Activated gamma-delta T cell treated with anti-CD3 and anti-CD28 coated beads, Interleukin-2, amount 50 U/mL, for 16 hours (primary cell): ENCODE measurements around the gene FIG4.
"Not testable (repeated sequence)": the region's sequence is repeated elsewhere in the genome, so short reads cannot be mapped to it uniquely, and the experiment has no call there.

Experiments
- DNase-seq: peaks from one replicate; pipeline ENCODE4 v3.0.0-alpha.2; 2020; ENCODE audit warnings: low read depth

FIG4 gene

DNA sequence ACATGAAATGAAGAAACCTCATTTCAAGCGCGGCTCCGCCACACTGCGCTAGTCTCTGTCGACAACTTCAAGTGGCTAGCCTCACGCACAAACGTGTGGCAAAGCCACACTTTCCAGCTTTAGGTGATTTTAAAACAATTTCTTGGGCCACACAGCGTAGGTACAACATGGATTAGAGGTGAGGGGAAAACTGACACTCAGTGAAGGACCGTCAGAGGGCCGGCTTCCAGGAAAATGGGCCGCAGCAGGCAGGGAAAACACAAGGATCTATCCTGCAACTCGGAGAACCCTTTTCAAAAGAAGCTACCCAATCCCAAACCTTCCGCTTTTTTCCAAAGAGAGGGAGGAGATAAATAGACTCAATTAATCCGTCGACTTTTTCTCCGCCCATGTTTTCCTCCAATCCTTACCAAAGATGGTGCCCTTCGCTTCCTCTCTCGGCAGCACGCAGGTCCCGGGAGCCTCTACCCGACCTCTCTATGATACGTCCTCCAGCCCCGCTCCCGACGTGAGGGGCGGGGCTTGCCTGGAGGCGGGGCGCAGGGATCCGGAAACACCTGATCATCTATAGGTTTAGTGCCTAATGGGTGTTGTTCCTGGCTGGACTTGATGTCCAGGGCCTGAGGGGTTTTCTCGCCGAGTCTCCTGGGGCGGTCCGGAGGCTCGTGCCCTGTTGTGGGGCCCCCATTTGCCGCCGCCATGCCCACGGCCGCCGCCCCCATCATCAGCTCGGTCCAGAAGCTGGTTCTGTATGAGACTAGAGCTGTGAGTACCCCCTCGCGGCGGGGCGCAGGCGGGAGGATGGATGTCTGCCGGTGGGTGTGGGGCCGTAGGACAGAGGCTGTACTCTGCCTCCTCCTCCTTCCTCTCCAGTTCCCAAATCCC, at the start of gene FIG4, which contains the start of gene AK9:
Gene FIG4, plus strand, starts transcription at position 560 of the 885 bp plus-strand sequence. Its CDS starts 140 bp downstream, at position 700.
Gene AK9, minus strand, starts transcription at position 466 of the 885 bp plus-strand sequence. CDS start 15,457 bp downstream, outside the sequence.
- peak; percentile 80 for DNase-seq

GRCh38 chr6:109644131-109644530, 47.0 kb upstream of the FIG4 start:
- DNase-seq = no peak

GRCh38 chr6:109653264-109653663, 37.8 kb upstream of the FIG4 start:
- no peak for DNase-seq

DNA sequence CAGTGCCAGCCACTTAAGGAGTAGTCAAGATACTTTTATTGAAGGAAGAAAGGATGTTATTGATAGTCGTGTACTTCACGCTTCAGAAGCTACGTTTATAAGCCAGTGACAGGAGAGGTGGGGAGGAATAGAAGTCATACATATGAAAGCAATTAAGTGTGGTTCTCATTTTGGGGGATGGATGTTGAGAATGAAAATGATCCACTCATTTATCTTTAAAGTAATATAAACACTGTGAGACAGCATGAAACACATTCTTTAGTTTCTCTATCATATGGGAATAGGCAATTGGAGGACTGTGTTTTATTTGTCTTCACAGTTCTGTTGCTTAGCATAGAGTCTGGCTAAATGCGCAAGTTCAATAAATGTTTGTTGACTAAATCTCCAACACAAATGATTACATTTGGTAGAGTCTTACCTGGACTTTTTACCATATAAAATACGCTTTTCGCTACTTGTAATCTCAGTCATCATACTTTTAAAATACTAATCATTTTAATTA, 35.3 kb upstream of the FIG4 start:
- no peak for DNase-seq

- no peak for DNase-seq
These were observed 30.4 kb upstream of the FIG4 start for GRCh38 chr6:109660526-109661320.

- DNase-seq = no peak
These were observed 28.9 kb upstream of the FIG4 start for GRCh38 chr6:109662192-109662591.

- no peak for DNase-seq
These were observed 21.3 kb upstream of the FIG4 start for GRCh38 chr6:109669811-109670210.

- no peak for DNase-seq
These were observed 19.4 kb upstream of the FIG4 start for GRCh38 chr6:109671733-109672132.

- DNase-seq = no peak
These were observed 18.9 kb upstream of the FIG4 start for GRCh38 chr6:109672175-109672574.

GRCh38 chr6:109672839-109673238, 18.3 kb upstream of the FIG4 start:
- DNase-seq = no peak

DNA sequence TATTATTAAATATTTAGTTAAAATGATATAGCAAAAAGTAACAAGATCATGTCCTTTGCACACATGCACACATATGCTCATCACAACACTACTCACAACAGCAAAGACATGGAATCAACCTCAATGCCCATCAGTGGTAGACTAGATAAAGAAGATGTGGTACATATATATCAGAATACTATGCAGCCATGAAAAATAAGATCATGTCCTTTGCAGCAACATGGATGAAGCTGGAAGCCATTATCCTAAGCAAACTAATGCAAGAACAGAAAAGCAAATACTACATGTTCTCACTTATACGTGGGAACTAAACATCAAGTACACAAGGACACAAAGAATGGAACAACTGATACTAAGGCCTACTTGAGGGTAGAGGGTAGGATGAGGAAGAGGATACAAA, 14.4 kb upstream of the FIG4 start:
- DNase-seq = no peak

DNA sequence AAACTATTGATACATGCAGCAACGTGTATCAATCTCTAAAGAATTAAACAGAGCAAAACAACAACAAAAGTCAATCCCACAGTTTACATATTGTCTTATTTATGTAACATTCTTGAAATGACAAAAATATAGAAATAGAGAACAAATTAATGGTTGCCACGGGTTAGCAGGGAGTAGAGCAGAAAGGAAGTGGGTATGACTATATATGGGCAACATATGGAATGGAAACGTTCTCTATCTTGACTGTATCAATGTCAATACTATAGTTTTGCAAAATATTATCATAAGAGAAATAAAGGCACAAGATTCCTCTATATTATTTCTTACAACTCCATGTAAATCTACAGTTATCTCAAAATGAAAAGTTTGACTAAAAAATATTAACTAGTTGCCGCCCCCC, 12.9 kb upstream of the FIG4 start:
- DNase-seq = no peak

DNA sequence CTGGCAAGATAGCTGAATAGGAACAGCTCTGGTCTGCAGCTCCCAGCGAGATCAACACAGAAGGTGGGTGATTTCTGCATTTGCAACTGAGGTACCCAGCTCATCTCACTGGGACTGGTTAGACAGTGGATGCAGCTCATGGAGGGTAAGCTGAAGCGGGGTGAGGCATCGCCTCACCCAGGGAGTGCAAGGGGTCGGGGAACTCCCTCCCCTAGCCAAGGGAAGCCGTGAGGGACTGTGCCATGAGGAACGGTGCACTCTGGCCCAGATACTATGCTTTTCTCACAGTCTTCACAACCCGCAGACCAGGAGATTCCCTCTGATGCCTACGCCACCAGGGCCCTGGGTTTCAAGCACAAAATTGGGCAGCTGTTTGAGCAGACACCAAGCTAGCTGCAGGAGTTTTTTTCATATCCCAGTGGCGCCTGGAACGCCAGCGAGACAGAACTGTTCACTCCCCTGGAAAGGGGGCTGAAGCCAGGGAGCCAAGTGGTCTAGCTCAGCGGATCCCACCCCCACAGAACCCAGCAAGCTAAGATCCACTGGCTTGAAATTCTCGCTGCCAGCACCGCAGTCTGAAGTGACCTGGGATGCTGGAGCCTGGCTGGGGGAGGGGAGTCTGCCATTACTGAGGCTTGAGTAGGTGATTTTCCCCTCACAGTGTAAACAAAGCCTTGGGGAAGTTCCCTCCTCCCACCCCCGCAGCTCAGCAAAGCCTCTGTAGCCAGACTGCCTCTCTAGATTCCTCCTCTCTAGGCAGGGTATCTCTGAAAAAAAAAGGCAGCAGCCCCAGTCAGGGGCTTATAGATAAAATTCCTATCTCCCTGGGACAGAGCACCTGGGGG, 12.2 kb upstream of the FIG4 start:
- DNase-seq = not testable (repeated sequence)

DNA sequence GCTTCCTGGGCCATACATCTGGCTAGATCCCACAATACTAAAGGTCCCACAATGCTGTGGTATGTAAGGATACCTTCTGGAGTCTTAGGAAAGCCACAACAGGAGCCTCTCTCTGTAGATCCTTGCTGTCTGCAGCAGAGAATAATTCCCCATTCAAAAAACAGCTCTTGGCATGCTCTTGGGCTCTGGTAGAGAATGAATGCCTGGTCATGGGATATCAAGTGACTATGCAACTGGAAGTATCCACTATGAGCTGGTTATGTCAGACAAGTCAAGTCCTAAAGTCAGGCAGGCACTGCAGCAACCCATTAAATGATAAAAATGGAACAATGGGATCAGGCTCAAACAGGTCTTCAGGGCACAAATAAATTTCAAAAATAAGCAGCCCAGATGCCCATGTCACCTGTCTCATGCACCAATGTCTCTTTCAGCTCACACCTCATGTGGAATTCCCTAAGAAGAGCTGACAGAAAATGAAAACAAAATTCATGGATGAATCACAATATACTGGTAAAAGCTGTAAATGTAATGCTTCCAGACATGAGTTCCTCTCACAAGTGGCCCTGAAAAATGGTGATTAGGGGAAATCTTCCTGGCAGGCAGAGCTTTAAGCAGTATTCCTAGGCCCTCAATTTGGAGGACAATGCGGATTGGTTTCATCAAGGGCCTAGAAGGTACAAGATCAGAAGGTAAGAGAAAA, 4.4 kb upstream of the FIG4 start:
- no peak for DNase-seq

DNA sequence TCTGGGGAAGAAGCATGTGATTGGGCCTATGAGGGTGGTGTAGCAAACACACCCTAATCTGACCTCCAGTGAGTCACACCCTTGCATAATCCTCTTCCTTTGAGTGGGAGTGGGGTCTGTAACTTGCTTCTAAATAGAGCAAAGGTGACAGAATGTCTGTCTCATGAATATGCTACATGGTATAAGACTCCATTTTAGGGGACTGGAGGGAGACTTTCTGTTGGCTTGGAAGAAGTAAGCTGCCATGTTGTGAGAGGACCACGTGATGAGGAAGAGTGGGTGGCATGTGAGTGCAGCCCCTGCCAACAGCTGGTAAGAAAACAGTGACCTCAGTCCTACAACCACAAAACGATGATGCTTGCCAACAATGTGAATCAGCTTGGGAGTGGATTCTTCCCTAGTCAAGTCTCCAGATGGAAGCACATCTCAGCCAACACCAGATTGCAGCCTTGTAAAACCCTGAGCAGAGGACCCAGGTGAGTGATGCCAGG, 3.8 kb upstream of the FIG4 start:
- DNase-seq = no peak

DNA sequence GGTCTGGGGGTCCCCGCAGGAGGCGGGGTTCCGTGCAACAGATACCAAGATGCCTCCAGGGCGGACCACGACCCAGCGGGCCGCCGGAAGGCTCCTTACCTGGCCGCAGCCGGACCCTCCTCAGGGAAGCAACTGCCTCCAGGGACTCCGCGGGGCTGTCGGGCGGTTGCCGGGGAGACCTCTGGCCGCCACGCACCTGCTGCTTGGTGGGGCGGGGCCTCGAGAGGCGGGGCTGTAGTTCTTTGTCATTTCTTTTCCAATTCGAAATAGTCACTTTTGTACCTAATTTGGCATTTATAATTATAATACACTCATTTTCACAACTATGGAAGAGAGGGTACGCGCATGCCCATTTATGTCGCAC, 741 bp upstream of the FIG4 start:
- peak; percentile 42 for DNase-seq

GRCh38 chr6:109693111-109693510, 2.0 kb downstream of the FIG4 start:
- DNase-seq = no peak

DNA sequence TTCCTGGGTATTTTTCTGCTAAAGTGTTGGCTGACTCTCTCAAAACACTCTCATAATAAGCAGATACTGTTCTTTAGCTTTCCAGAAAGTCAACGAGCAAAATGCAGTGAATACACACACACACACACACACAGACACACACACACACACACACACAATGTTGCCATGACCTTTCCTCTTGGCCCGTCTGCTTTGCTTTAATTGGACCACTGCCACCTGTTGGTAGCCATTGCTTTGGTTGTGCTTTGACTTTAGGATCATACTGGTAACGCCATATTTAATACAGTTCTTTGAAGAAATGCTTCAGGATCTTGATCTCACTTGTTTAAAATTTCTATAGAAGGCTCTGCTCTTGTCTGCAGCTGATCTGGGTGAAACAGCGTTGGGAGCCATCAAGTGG, 4.4 kb downstream of the FIG4 start:
- DNase-seq = no peak

GRCh38 chr6:109696355-109696754, 5.3 kb downstream of the FIG4 start:
- DNase-seq = no peak

- no peak for DNase-seq
These were observed 10.1 kb downstream of the FIG4 start for GRCh38 chr6:109701221-109701620.

GRCh38 chr6:109701774-109702173, 10.7 kb downstream of the FIG4 start:
- DNase-seq = no peak
